GM19438 (cell line): ENCODE results near the gene RETSAT.
"Not testable (repeated sequence)": the region's sequence is repeated elsewhere in the genome, so short reads cannot be mapped to it uniquely, and the experiment has no call there.

Experiments used
- ATAC-seq: cut with Tn5 transposase; IDR thresholded peaks from one replicate; pipeline ENCODE4 v1.9.1; 2021; ENCODE audit warnings: low read depth; ENCODE audit not compliant: unreplicated experiment

Gene RETSAT

DNA sequence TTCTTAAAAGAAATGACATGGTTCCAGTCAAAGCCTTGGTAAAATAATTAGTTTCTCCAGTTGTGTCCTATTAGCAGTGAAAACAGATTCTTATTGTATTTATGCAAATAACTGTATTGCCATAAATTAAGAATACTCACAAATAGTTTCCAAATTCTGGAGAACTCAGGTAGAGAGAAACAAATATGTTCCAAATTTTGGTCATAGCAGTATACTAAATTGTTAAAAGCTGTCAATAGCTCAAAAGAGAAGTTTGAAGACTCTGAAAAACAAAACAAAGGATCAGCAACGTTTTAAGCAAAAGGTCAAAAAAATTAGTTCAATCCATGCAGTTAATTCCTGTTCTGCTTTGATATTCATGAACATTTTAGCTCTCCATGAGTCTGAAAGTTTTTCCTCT is 25.7 kb upstream of the RETSAT start:
- no peak for ATAC-seq

DNA sequence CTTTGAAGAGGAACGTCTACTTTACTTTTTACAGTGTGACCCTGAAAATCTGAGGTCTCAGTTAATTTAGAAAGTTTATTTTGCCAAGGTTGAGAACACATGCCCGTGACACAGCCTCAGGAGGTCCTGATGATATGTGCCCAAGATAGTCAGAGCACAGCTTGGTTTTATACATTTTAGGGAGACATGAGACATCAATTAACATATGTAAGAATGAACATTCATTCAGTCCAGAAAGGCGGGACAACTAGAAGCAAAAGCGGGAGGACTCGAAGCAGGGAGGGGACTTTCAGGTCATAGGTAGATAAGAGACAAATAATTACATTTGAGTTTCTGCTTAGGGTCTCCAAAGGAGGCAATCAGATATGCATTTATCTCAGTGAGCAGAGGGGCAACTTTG is 23.9 kb upstream of the RETSAT start:
- no peak for ATAC-seq

DNA sequence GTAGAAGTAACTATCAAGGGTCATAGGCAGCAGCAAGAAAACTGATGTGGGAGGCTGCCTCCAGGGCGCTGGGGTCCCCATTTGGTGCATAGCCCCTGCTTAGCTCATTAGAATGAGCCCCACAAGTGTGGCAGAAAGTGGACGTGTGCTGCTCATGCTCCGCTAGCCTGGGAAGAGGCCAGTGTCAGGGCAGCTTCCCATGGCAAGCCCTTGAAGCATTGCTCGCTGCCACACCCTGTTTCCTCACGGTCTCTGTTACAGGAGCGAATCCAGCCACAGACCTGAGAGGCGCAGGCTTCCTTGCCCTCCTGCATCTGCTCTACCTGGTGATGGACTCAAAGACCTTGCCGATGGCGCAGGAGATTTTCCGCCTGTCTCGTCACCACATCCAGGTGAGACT is 22.8 kb upstream of the RETSAT start:
- no peak for ATAC-seq

DNA sequence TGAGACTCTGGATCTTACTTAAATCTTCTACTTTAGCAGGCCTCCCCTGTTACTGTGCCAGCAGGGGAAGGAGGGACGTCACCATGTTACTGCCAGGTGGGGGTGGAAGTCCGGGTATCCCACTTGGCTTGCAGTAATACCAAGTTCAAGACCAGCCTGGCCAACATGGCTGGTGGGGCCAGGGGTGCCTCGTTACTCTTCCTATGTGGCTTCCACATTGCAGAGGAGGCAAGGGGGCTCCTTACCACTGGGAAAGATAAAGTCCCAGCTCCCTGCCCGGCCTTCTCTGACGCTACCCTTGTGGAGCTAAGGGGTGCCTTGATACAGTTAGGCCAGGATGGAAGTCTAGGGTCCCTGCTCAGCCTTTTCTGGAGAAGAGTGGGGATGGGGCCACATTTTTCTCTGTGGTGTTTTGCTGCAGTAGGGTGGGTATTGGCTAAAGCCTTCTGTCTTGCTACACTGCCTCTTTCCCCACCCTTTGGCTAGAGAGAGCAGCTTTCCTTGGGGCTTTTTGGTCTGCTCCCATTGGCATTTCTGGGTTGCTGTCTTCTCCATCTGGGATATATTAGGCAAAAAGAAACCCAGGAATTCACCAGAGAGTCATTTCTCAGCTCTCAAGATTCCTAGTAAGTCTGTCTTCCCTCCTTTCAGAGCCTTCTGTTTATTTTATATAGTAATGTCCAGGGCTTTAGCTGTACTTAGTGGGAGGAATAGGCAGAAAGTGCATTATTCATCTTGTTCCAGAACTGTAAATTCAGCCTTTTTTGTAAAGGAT is 22.1 kb upstream of the RETSAT start:
- no peak for ATAC-seq

DNA sequence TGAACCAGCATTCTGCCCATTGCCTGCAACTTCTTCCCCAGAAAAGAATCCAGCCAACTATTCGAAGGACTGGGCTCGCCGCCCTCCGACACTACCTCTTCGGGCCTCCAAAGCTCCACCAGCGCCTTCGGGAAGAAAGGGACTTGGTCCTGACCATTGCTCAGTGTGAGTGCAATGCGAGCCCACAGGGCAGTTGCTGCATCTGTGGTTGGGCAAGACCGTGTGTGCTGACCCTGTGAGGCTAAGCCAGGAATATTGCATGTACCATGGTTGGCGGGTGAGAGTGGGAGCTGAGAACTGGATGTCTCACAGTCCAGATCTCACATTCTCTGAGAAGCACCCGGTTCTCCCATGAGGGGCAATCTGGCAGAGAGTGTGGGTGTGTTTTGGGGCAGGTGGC is 16.7 kb upstream of the RETSAT start:
- ATAC-seq, result no peak

DNA sequence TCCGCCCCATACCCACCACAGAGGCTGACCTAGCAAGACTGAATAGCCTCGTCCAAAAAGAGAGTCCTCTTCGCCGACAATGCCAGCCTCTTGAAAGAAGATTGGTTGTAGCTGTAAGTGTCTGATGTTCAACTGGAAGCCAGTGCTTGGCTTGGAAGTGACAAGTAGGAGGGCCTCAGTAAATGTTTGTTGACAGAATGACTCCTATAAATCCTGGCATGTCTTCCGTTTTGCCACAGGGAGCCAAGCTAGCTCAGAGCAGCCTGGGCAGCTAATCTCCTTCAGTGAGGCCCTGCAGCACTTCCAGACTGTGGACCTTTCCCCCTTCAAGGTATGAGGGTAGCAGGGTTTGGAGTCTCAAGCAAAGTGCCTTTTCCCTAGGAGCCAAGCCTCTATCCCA is 15.2 kb upstream of the RETSAT start:
- ATAC-seq, result no peak

DNA sequence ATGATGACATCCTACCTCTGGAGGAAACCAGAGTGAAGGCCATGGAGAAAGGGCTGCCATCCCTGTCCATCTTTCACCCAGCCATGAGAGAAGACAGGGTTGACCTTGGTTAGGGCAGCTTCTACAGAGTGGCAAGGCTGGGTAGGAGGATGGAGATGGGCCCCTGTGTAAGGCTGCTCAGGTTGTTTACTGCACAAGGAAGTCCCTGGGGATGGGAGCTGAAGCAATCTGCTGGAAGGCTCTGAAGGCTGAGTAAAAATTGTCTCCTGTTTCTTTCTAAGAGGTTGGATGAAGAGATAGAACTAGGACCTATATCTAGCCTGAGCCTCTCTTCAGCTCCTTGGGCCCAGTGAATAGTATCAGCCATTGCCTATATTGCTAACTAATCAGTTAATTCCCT is 14.6 kb upstream of the RETSAT start:
- no peak for ATAC-seq

DNA sequence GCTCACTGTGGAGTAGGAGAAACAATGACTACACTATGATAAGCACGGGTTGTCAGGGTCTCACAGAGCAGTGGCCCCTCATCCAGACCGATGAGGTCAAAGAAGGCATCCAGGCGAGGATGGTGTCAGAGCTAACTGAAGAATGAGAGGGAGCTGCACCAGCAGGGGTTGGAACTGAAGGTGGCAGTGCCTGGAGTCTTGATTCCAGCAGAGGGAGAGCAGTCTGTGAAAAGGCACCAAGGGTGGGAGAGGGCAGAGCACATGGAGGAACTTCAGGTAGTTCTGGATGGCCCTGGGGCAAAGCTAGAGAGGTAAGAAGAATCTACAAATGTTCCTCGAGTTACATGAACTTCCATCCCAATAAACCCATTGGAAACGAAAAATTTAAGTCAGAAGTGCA is 12.9 kb upstream of the RETSAT start:
- no peak for ATAC-seq

DNA sequence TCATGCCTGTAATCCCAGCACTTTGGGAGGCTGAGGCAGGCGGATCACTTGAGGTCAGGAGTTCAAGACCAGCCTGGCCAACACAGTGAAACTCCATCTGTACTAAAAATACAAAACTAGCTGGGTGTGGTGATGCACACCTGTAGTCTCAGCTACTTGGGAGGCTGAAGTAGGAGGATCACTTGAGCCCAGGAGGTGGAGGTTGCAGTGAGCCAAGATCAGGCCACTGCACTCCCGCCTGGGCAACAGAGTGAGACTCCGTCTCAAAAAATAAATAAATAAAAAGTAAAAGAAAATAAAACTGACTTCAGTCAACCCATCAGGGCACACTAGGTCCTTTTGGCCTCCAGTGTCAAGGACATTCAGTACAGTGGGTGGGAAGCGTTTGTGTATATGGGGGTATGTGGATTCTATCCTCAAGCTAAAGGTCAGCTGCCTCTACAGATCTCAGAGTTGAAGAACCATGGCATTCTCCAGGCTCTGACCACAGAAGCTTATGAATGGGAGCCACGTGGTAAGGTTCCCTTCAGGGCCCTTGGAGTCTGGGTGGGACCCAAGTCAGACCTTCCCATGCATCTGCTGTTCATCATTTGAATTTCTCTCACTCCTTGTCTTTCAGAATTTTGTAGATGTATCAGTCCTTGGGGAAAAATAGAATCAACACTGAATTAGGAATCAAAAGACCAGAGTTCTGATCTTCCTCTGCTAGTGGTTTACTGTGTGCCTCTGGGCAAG is 8.5 kb upstream of the RETSAT start:
- ATAC-seq, result not testable (repeated sequence)

DNA sequence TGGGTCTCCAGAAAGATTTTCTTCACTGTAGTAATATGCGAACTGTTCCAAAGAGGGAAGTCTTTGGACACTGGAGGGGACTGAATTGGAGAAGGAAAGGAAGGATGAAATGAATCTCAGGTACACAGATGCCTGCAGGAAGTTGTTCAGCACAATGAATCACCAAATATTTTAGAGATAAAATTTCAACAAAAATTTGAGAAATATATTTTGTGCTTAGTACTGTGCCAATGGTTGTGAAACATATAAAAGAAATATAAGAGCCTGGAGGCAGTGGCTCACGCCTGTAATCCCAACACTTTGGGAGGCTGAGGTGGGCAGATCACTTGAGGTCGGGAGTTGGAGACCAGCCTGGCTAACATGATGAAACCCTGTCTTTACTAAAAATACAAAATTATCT is 3.4 kb upstream of the RETSAT start:
- no peak for ATAC-seq

- no peak for ATAC-seq
Observed at GRCh38 chr2:85356186-85356585, 1.9 kb upstream of the RETSAT start.

DNA sequence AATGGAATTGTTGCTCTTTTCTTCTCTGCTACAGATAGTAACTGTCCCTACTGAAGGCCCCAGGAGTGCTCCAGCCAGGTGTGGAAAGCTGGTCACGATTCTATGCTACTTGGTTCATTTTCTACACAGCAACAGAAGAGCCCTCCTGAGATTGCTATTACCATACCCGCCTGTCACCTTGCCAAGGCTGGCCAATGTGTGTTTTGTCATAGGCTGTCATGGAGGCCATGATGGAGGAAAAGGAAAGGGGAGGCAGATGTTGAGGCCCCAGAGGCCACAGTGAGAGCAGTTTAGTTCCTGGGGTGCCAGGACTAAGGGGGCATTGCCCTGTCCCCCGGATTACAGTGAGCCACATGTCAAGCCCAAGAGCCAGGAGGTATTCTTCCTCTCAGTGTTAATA is 1.2 kb upstream of the RETSAT start:
- ATAC-seq, result no peak

GRCh38 chr2:85355073-85355410 is 714 bp upstream of the RETSAT start:
- no peak for ATAC-seq

DNA sequence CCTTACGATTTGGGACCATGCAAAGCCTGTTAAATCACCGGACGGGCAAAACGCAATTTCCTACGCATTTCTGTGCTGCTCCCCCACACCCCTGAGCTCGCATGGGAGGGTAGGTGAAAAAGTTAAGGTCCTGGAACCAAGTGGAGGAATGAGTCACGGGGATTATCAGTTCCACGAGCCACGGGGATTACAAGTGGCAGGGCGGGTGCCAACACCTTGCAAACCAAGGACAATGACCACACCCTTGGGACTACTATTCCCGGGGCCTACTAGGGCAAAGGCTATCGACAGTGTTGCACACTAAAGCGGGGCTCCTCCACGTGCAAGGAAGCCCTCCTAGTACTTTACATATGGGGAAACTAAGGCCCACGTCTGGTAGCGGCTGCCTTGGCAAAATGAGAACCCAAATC is 447 bp downstream of the RETSAT start:
- peak; percentile 12 for ATAC-seq

DNA sequence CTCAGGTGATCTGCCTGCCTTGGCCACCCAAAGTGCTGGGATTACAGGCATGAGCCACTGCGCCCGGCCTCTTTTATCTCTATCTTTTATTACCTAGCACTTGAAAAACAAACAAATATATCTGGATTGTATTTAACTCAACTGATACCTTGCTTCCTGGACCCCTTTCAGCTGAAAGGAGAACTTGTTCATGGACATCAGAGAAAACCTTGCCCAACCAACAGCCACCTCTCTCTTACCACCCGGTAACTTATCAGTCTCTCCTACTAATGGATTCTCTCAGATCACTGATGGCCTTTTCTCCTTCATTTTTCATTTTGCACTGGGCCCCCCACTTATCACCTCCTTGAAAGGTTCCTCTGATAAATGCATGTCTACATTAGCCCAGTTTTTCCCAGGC is 6.7 kb downstream of the RETSAT start:
- ATAC-seq, result no peak

DNA sequence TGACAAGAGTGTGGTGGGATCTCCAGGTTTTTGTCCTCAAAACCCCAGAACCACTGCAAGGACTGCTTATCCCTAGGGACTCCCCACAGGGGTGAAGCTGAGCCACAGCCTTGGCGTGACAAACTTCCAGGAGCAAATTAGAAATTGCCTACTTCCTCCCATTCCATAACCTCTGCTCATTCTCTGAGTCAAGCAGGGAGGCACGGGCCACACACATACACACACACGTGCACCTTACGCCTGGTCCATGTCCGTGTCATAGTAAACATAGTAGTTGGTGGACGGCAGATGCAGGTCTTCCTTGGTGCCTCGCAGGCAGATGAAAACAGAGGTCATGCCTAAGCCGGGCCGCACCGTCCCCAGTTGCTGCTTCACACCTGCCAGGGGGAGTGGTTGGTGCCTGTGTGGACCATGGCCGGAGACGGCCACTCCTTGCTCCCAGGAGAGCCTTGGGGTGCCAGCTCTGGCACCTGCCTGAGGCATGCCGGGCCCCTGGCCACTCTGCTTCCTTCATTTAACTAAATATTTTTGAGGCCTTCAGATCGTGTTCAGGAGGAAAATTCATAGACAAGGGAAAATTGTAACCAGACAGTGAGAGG is 9.9 kb downstream of the RETSAT start:
- no peak for ATAC-seq

GRCh38 chr2:85343207-85343895 is 11.0 kb downstream of the RETSAT start:
- not testable (repeated sequence) for ATAC-seq

- ATAC-seq, result no peak
Observed at GRCh38 chr2:85342156-85342555, 12.2 kb downstream of the RETSAT start.

- no peak for ATAC-seq
Observed at GRCh38 chr2:85341269-85342029, 12.9 kb downstream of the RETSAT start.

GRCh38 chr2:85340034-85340892 is 14.1 kb downstream of the RETSAT start:
- ATAC-seq, result no peak
